K562 treated with DMSO at 1 percent for 48 hours (cell line): ENCODE data around the gene BCAS3. TPM values are rescaled to one million over a fixed set of nuclear protein-coding genes. Genes with fewer than 3 reads are reported as not detected.

Experiments
- total RNA-seq: library from RNA; unstranded; fragments of 300-600 nt; gene quantifications from 2 replicates; pipeline ENCODE4 v1.2.3, GENCODE V29; 2022; ENCODE audit warnings: low replicate concordance; ENCODE audit errors: extremely low read depth

BCAS3 gene
- total RNA-seq = not detected in 2 replicates

GRCh38 chr17:60677308-60678117 lies at the start of gene BCAS3:
Gene BCAS3 (plus strand): TSS chr17:60677851.

DNA sequence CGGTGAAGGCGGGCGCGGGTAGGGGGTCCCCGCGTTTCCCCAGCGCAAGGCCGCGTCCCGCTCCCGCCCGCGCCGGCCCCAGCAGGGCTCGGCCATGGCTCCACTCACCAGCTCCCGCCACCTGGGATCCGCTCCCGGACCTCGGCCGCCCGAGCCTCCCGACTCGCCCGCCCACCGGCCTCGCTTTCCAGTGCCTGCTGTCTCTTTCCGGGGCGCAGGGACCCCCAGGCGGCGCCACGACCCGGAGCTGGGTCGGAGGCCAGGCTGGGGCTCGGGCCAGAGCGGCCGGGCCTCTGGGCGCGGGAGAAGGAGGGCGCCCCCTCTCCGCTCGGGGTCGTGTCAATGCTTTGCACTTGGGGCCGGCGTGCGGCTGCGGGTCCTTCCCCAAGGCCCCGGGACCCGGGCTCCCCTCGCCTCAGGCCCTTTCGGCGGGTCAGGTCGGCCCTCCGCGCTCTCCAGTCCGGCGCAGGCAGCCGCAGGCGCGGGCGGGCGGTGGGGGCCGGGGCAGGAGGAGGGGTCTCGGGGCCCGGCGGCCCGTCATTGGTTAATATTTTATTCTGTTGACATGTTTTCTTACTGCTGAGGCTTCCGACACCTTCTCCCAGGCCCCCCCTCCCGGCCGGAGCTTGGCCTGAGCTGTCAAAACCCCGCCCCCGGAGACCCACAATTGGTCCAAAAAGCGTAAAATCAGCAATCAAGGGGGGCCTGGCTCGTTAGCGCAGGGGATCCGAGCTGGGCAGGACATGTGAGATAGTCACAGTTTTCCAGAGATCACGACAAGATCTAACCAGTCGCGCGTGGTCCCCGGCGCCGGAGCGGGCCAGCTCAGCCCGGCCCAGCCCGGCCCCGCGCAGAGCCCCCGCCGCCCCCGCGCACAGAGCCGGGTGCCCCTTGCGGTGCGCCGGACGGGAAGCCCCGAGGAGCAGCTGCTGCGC lies 721.7 kb downstream of the BCAS3 start, which contains the start of gene TBX2:
Gene TBX2, plus strand, starts transcription at position 713 of the 935 bp plus-strand sequence. CDS start 334 bp downstream, outside the sequence.

Other genes with a start within 250 kb of the BCAS3 start
- not detected in 2 replicates for gene APPBP2, start 151.6 kb upstream of the BCAS3 start, total RNA-seq
- gene PPM1D, start 77.7 kb upstream of the BCAS3 start, total RNA-seq = not detected in 2 replicates